GM12878 (cell line): Measurements from ENCODE around the gene LRRC45.

Experiments
- BHLHE40 ChIP-seq, 2 experiments: fragments of 450-650 bp in 1 of 2; IDR thresholded peaks; 2 replicates each; pipeline ENCODE4 v1.6.1; 2011 to 2017; ENCODE audit warnings: low read depth in 2 of 2, borderline replicate concordance in 1 of 2, improper control_type of control experiment in 1 of 2, low read length in 1 of 2, mild to moderate bottlenecking in 1 of 2
- CBX5 ChIP-seq: sonication (generic); IDR thresholded peaks from 2 replicates; pipeline ENCODE4 v1.6.1; 2016; ENCODE audit warnings: low read depth, moderate library complexity, mild to moderate bottlenecking, inconsistent platforms
- HDAC6 ChIP-seq: fragments of 200-600 bp; sonication (generic); IDR thresholded peaks from one replicate; pipeline ENCODE4 v1.8.0; 2017; ENCODE audit warnings: antibody characterized with exemption; ENCODE audit not compliant: unreplicated experiment
- JUND ChIP-seq: IDR thresholded peaks from 2 replicates; pipeline ENCODE4 v1.6.1; 2012; ENCODE audit warnings: low read depth, mild to moderate bottlenecking, low read length, improper control_type of control experiment, moderate library complexity
- NR2C2 ChIP-seq: IDR thresholded peaks from 2 replicates; pipeline ENCODE4 v1.6.1; 2011; ENCODE audit warnings: borderline replicate concordance, low read depth; ENCODE audit not compliant: control insufficient read depth, insufficient read length
- SMC3 ChIP-seq: IDR thresholded peaks from 2 replicates; pipeline ENCODE4 v1.6.1; 2011; ENCODE audit warnings: low read length, improper control_type of control experiment, borderline replicate concordance
- SPI1 ChIP-seq: IDR thresholded peaks from 2 replicates; pipeline ENCODE4 v1.6.1; 2011; ENCODE audit warnings: low read depth, mild to moderate bottlenecking, low read length, moderate library complexity, borderline replicate concordance; ENCODE audit not compliant: insufficient read depth
- TARDBP ChIP-seq: IDR thresholded peaks from 2 replicates; pipeline ENCODE4 v1.6.1; 2016; ENCODE audit warnings: borderline replicate concordance
- TCF12 ChIP-seq: IDR thresholded peaks from 2 replicates; pipeline ENCODE4 v1.6.1; 2011; ENCODE audit warnings: low read depth, mild to moderate bottlenecking, low read length
- TF ChIP-seq, protein P1 (sequence below), 3 experiments: IDR thresholded peaks in 2 of 3; conservative IDR thresholded peaks in 1 of 3; 2 replicates each; pipeline ENCODE4 v1.5.1; 2011; ENCODE audit warnings: low read depth in 3 of 3, low read length in 3 of 3, mild to moderate bottlenecking in 3 of 3, control low read depth in 2 of 3, moderate library complexity in 2 of 3, inconsistent platforms in 1 of 3, mixed read lengths in 1 of 3; ENCODE audit not compliant: control insufficient read depth in 2 of 3, insufficient read depth in 1 of 3; ENCODE audit errors: extremely low read depth in 1 of 3

GRCh38 chr17:82054351-82055022 is 31.4 kb downstream of the LRRC45 start:
- no peak for TF ChIP-seq CBX5
- TF ChIP-seq, protein P1, sequence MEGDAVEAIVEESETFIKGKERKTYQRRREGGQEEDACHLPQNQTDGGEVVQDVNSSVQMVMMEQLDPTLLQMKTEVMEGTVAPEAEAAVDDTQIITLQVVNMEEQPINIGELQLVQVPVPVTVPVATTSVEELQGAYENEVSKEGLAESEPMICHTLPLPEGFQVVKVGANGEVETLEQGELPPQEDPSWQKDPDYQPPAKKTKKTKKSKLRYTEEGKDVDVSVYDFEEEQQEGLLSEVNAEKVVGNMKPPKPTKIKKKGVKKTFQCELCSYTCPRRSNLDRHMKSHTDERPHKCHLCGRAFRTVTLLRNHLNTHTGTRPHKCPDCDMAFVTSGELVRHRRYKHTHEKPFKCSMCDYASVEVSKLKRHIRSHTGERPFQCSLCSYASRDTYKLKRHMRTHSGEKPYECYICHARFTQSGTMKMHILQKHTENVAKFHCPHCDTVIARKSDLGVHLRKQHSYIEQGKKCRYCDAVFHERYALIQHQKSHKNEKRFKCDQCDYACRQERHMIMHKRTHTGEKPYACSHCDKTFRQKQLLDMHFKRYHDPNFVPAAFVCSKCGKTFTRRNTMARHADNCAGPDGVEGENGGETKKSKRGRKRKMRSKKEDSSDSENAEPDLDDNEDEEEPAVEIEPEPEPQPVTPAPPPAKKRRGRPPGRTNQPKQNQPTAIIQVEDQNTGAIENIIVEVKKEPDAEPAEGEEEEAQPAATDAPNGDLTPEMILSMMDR (IDR thresholded peaks at IDR 0.05 in 2 of 3, conservative IDR thresholded peaks at IDR 0.05 in 1 of 3; ENCODE audit: control insufficient read depth in 2 of 3, extremely low read depth in 1 of 3, insufficient read depth in 1 of 3, low read depth in 3 of 3, low read length in 3 of 3), result no peak
- no peak for TF ChIP-seq SMC3
- TF ChIP-seq BHLHE40 (IDR thresholded peaks at IDR 0.05; ENCODE audit: borderline replicate concordance in 1 of 2, low read depth in 2 of 2, low read length in 1 of 2), result no peak
- no peak for TF ChIP-seq HDAC6
- no peak for TF ChIP-seq TCF12
- TF ChIP-seq NR2C2, result no peak
- TF ChIP-seq TARDBP, result no peak
- no peak for TF ChIP-seq JUND
- no peak for TF ChIP-seq SPI1
